Gastrocnemius medialis (tissue), 4 donors: ENCODE measurements around the gene AFF3. TPM values are rescaled to one million over a fixed set of nuclear protein-coding genes. Genes with fewer than 3 reads are reported as not detected.

Experiments
- ATAC-seq, 2 donors: fragments of 150-250 bp; one replicate each; pipeline ENCODE4 v1.9.1; 2016
- DNase-seq, 2 donors: peaks; one replicate each; pipeline ENCODE4 v3.0.0-alpha.2; 2019
- H3K27ac ChIP-seq, 4 donors: fragments of 200-600 bp; sonication (generic); 1 replicate in 1 of 4; 2 replicates in 3 of 4; pipeline ENCODE4 v1.5.1; 2016 to 2018; ENCODE audit warnings: mild to moderate bottlenecking in 2 of 4, moderate library complexity in 1 of 4
- H3K27me3 ChIP-seq, 3 donors: fragments of 200-600 bp; sonication (generic) in 2 of 3; 1 replicate in 1 of 3; 2 replicates in 2 of 3; pipeline versions ENCODE4 v1.5.1 to v1.6.0; 2016 to 2019; ENCODE audit warnings: mild to moderate bottlenecking in 1 of 3, moderate library complexity in 1 of 3
- H3K36me3 ChIP-seq, 2 donors: fragments of 200-600 bp; sonication (generic) in 1 of 2; one replicate each; pipeline ENCODE4 v1.5.1; 2017 to 2018
- H3K4me1 ChIP-seq, 2 donors: fragments of 200-600 bp; sonication (generic) in 1 of 2; one replicate each; pipeline ENCODE4 v1.5.1; 2016 to 2017; ENCODE audit warnings: mild to moderate bottlenecking in 2 of 2
- H3K4me3 ChIP-seq, 4 donors: fragments of 200-600 bp; sonication (generic) in 3 of 4; 1 replicate in 1 of 4; 2 replicates in 3 of 4; pipeline ENCODE4 v1.5.1; 2016 to 2019; ENCODE audit warnings: mild to moderate bottlenecking in 2 of 4
- H3K9me3 ChIP-seq, 3 donors: fragments of 200-600 bp; sonication (generic) in 2 of 3; 1 replicate in 1 of 3; 2 replicates in 2 of 3; pipeline ENCODE4 v1.5.1; 2016 to 2019
- CTCF ChIP-seq, 5 experiments: fragments of 450-650 bp in 3 of 5; fragments of 200-600 bp in 2 of 5; sonication (generic) in 2 of 5; IDR thresholded peaks in 4 of 5; conservative IDR thresholded peaks in 1 of 5; 1 replicate in 4 of 5; 2 replicates in 1 of 5; pipeline ENCODE4 v1.5.1; 2016 to 2019; ENCODE audit warnings: antibody characterized with exemption in 5 of 5, mild to moderate bottlenecking in 3 of 5, moderate library complexity in 3 of 5
- POLR2A ChIP-seq, 2 donors: fragments of 450-650 bp; IDR thresholded peaks; one replicate each; pipeline ENCODE4 v1.6.1; 2017; ENCODE audit warnings: antibody characterized with exemption in 2 of 2, mild to moderate bottlenecking in 2 of 2, moderate library complexity in 2 of 2
- in situ Hi-C, 4 donors: fragments of 200-750 bp; cut with MboI; loops; one replicate each; pipeline versions ENCODE4 v1.15.0 to v1.8.0; 2017; ENCODE audit warnings: low sequenced_read_pairs in 4 of 4
- intact Hi-C: fragments of 100-400 bp; cut with DNase I; formaldehyde crosslinking; loops from one replicate; pipeline ENCODE4 v1.15.1; 2023; ENCODE audit warnings: low total_unique reads
- total RNA-seq, 4 donors: library from RNA; depleted of rRNA; stranded (reverse); fragments of >200 nt; gene quantifications; one replicate each; pipeline versions ENCODE4 v1.1.0 to v1.2.3, GENCODE V29; 2016

Gene AFF3
- total RNA-seq, 4 donors from 2014 or later = 0.22 to 0.55 (median 0.47) TPM

- H3K4me1 ChIP-seq = no peaks in the 10 kb centered on the region
- no peaks in the 10 kb centered on the region for H3K9me3 ChIP-seq
- intact Hi-C loops = no loop called here
- no peaks in the 10 kb centered on the region for H3K36me3 ChIP-seq
- in situ Hi-C loops = no loop called here
- TF ChIP-seq CTCF (IDR thresholded peaks at IDR 0.05 in 4 of 5, conservative IDR thresholded peaks at IDR 0.05 in 1 of 5) = no peak
- TF ChIP-seq POLR2A (IDR thresholded peaks at IDR 0.05) = no peak
- H3K27ac ChIP-seq = no peak overlapping the region
- no peaks in the 10 kb centered on the region for H3K27me3 ChIP-seq
- no peak for ATAC-seq
- H3K4me3 ChIP-seq = no peak overlapping the region
- DNase-seq = no peak
Measured at GRCh38 chr2:99911736-99912135, 230.7 kb downstream of the AFF3 start.

GRCh38 chr2:99910902-99911301, 231.5 kb downstream of the AFF3 start:
- Histone ChIP-seq H3K4me1 (no peaks in the 10 kb centered on the region), H3K9me3 (no peaks in the 10 kb centered on the region), H3K36me3 (no peaks in the 10 kb centered on the region), H3K4me3 (no peak overlapping the region), H3K27me3 (no peaks in the 10 kb centered on the region), H3K27ac (no peak overlapping the region)
- in situ Hi-C loops = no loop called here
- intact Hi-C loops = no loop called here
- ATAC-seq (no peak), DNase-seq (no peak)
- TF ChIP-seq POLR2A (IDR thresholded peaks at IDR 0.05) (no peak), CTCF (IDR thresholded peaks at IDR 0.05 in 4 of 5, conservative IDR thresholded peaks at IDR 0.05 in 1 of 5) (no peak)

- no peak overlapping the region for H3K27ac ChIP-seq
Measured at GRCh38 chr2:99905636-99906035, 236.8 kb downstream of the AFF3 start.

GRCh38 chr2:99905025-99905424, 237.4 kb downstream of the AFF3 start:
- Histone ChIP-seq H3K9me3 (no peaks in the 10 kb centered on the region), H3K4me3 (no peak overlapping the region), H3K36me3 (no peaks in the 10 kb centered on the region), H3K27me3 (no peaks in the 10 kb centered on the region), H3K27ac (no peak overlapping the region), H3K4me1 (peaks cover 2 to 10% of the 10 kb centered on the region in 2 donors)
- in situ Hi-C loops = no loop called here
- DNase-seq = no peak
- ATAC-seq = no peak
- intact Hi-C loops = no loop called here
- TF ChIP-seq POLR2A (IDR thresholded peaks at IDR 0.05) (no peak), CTCF (IDR thresholded peaks at IDR 0.05 in 4 of 5, conservative IDR thresholded peaks at IDR 0.05 in 1 of 5) (no peak)

More at GRCh38 chr2:99905636-99906035, 236.8 kb downstream of the AFF3 start:
- Histone ChIP-seq H3K4me1 (peaks cover 0 to 5% of the 10 kb centered on the region in 2 donors), H3K36me3 (no peaks in the 10 kb centered on the region), H3K9me3 (no peaks in the 10 kb centered on the region), H3K27me3 (no peaks in the 10 kb centered on the region), H3K4me3 (no peak overlapping the region)
- intact Hi-C loops (no loop called here), in situ Hi-C loops (no loop called here)
- TF ChIP-seq CTCF (IDR thresholded peaks at IDR 0.05 in 4 of 5, conservative IDR thresholded peaks at IDR 0.05 in 1 of 5) (no peak), POLR2A (IDR thresholded peaks at IDR 0.05) (no peak)
- DNase-seq = no peak
- no peak for ATAC-seq

GRCh38 chr2:99903981-99904380, 238.4 kb downstream of the AFF3 start:
- H3K27ac ChIP-seq = no peak overlapping the region

More at GRCh38 chr2:99903981-99904380, 238.4 kb downstream of the AFF3 start:
- in situ Hi-C loops = no loop called here
- ATAC-seq (no peak), DNase-seq (no peak)
- Histone ChIP-seq H3K27me3 (no peaks in the 10 kb centered on the region), H3K4me3 (no peak overlapping the region), H3K36me3 (no peaks in the 10 kb centered on the region), H3K4me1 (peaks cover 2 to 10% of the 10 kb centered on the region in 2 donors), H3K9me3 (no peaks in the 10 kb centered on the region)
- intact Hi-C loops = no loop called here
- TF ChIP-seq CTCF (IDR thresholded peaks at IDR 0.05 in 4 of 5, conservative IDR thresholded peaks at IDR 0.05 in 1 of 5) = no peak
- TF ChIP-seq POLR2A (IDR thresholded peaks at IDR 0.05) = no peak
